GM19240 (cell line): ENCODE results near the gene ZNF747.
A peak's percentile ranks its signal among the peaks of the same experiment; 100 is the strongest.

Experiments used
- DNase-seq: peaks from one replicate; pipeline ENCODE4 v3.0.0; 2011; ENCODE audit warnings: low spot score; ENCODE audit not compliant: insufficient read length

Gene ZNF747

GRCh38 chr16:30534368-30535105 is at the start of gene ZNF747:
ZNF747 (minus strand) TSS chr16:30534858; CDS start chr16:30534679, 179 bp downstream.
- peak; percentile 93 for DNase-seq

- DNase-seq, result no peak
These were observed 48.1 kb upstream of the ZNF747 start for GRCh38 chr16:30582611-30583340.

- no peak for DNase-seq
These were observed 46.8 kb upstream of the ZNF747 start for GRCh38 chr16:30581457-30581856.

GRCh38 chr16:30574678-30575077 is 40.0 kb upstream of the ZNF747 start:
- no peak for DNase-seq

- DNase-seq, result peak; percentile 96
These were observed 37.0 kb upstream of the ZNF747 start, which contains the start of gene ZNF688 for GRCh38 chr16:30571445-30572322. ZNF688 (minus strand) TSS chr16:30571714; CDS start chr16:30571629, 85 bp downstream.

GRCh38 chr16:30570636-30571444 is 36.2 kb upstream of the ZNF747 start:
- no peak for DNase-seq

- DNase-seq, result no peak
These were observed 35.3 kb upstream of the ZNF747 start for GRCh38 chr16:30569746-30570635.

GRCh38 chr16:30569281-30569680 is 34.6 kb upstream of the ZNF747 start:
- DNase-seq, result no peak

- DNase-seq, result no peak
These were observed 33.5 kb upstream of the ZNF747 start for GRCh38 chr16:30567991-30568638.

- no peak for DNase-seq
These were observed 32.7 kb upstream of the ZNF747 start for GRCh38 chr16:30567160-30567990.

- DNase-seq, result no peak
These were observed 31.9 kb upstream of the ZNF747 start for GRCh38 chr16:30566531-30566930.

GRCh38 chr16:30565984-30566383 is 31.3 kb upstream of the ZNF747 start:
- no peak for DNase-seq

DNA sequence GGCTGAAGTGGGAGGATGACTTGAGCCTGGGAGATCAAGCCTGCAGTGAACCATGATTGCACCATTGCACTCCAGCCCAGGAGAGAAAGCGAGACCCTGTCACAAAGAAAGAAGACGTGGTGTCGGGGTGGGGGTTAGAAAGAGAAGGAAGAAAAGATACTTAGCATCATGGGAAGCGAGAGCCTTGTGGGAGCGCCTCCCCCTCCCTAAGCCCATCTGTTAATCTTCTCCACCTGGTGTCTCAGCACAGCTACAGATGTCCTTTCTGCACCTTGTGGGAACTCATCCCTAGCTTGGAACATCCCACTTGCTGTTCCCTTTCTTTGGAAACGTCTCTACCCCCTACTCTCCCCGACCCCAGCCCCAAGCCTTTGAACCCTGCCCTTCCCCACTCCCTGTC is 30.9 kb upstream of the ZNF747 start:
- no peak for DNase-seq

GRCh38 chr16:30562021-30562420 is 27.4 kb upstream of the ZNF747 start:
- no peak for DNase-seq

- DNase-seq, result no peak
These were observed 26.6 kb upstream of the ZNF747 start for GRCh38 chr16:30561089-30561816.

GRCh38 chr16:30559690-30560089 is 25.0 kb upstream of the ZNF747 start:
- DNase-seq, result no peak

GRCh38 chr16:30558789-30559377 is 24.2 kb upstream of the ZNF747 start:
- no peak for DNase-seq
